Stimulated activated naive CD4-positive, alpha-beta T cell (primary cell): ENCODE results near the gene SV2A.
A peak's percentile ranks its signal among the peaks of the same experiment; 100 is the strongest.
"Not testable (repeated sequence)": the region's sequence is repeated elsewhere in the genome, so short reads cannot be mapped to it uniquely, and the experiment has no call there.

ENCODE experiments used
- DNase-seq, 6 experiments: peaks; one replicate each; lab custom pipeline; 2025; lab: John Stamatoyannopoulos, UW

Gene SV2A

DNA sequence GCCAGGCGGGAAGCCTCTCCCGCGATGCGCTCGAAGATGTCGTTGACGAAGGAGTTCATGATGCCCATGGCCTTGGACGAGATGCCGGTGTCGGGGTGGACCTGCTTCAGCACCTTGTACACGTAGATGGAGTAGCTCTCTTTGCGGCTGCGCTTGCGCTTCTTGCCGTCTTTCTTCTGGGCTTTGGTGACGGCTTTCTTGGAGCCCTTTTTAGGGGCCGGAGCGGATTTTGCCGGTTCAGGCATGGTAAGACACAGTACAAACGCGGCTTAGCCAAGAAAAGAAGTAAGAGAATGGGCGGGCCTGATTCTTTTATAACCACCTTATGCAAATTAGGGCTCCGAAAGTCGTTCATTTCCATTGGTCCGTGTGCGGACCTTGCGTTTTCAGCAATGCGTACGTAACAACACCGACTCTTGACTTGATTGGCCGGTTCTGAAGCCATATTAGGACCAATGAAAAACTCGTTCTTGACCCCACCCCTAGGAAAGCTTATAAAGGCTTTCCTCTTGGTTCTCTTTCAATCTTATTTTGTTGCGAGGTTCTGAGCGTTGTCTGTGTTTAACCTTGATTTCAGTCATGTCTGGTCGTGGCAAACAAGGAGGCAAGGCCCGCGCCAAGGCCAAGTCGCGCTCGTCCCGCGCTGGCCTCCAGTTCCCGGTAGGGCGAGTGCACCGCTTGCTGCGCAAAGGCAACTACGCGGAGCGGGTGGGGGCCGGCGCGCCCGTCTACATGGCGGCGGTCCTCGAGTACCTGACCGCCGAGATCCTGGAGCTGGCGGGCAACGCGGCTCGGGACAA lies 31.0 kb downstream of the SV2A start:
- peak; percentile 76 to 99 (median 92) for DNase-seq

DNA sequence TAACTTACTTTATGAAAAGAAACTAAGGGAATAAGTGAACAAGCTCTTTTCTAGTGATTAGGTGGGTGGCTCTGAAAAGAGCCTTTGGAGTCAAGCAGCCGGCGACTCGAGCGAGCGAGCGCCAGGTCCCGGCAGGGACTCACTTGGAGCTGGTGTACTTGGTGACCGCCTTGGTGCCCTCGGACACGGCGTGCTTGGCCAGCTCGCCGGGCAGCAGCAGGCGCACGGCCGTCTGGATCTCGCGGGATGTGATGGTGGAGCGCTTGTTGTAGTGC lies 31.6 kb downstream of the SV2A start:
- peak in 2 of 6 experiments; percentile 71 to 85 for DNase-seq

DNA sequence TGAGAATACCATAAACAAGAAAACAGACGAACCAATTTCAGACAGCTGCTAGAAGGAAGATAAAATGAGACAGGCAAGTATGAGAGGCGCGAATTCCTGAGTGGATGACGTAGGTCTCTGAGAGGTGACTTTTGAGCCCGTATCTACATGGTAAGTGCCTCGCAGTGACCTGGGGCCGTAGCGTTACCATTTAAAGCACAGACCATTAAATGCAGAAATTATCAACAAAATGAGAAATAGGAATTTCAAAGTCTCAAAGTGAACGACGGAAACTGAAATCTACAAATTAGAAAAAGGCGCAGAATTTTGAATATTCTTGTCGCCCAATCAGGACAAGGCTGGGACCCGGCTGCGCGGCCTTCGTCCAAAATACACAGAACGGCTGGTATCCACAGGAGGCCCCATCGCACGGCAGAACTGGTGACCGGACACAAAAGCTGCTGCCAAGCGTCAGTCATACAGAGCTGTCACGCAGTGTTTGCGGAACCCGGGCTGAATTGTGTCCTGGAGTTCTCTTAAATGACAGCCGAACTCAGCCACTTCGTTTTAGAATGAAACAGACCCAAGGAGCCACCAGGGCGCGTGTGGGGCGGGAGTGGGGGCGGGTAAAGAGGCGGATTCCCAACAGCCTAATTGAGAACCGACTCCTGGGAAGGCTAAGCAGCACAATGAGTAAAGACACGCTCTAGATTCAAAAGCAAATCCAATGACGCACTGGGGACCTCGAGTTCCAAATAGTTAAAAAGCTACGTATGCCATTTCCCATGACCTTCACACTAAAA lies 32.1 kb downstream of the SV2A start:
- DNase-seq = peak; percentile 49 to 83 (median 64)

DNA sequence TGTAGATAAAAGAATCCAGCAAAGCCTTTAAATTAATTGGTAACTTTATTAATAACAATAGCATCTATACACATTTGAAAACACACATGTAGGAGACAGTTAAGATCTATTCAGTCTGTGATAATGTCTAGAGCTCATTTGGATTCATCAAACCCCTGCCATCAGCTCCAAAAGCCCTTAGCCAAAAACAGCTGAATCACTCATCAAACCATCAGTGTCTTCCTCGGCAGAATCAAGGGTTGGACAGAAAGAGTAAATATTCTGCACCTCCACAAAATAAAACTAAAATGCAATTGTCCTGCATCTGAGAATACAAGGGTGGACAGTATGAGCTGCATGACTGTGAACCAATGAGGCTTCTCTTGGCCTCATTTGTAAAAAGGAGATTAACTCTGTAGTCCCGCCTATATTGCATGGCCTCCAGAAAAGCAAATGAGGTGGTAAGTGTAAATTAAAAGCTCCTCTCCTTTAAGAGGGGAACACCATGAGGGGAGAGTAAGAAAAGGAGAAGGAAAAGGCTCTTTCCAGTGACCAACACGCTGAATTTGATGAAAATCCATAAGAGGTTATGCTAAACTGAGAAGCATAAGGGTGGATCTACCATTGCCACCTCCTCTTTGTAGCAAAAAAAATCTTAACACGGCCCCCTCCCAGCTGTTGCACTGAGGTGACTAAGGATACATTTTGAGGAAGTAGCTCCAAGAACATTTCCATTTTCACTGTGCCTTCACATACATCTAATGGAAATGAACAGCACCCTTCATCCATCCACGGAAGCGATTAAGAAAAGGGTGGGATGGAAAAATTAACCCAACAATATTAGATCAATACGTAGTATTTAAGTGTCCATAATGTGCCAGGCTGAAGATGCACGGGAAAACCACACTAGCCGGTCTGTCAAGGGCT lies 33.0 kb downstream of the SV2A start:
- DNase-seq = peak in 1 of 6 experiments; percentile 29

DNA sequence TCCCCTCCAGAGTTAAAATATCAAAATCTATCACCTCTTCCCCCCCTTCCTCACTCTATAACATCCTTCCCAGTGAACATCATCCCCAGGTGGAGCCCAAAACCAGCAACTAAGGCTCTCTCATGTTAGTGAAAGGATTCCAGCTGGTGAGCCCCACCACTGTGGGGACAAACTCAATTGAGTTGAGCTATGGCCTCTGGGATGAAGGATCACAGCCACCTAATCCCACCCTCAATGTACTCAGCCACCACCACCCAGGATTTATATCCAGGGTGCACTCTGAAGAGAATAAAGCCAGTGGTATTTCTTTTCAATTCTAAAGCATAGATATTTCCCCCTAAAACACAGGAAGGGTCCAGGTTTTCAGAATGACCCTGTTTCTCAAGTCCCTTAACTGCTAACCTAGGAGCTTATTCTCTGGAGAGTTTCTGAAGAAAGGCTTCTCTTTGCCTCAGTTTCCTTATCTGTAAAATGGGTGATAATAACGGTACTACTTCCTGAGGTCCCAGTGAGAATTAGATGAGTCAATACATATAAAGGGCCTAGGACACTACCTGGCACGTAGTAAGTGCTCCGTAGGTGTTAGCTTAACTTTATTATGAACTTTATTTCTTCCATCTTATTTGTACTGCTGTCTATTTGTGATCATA lies 33.9 kb downstream of the SV2A start:
- no peak for DNase-seq

DNA sequence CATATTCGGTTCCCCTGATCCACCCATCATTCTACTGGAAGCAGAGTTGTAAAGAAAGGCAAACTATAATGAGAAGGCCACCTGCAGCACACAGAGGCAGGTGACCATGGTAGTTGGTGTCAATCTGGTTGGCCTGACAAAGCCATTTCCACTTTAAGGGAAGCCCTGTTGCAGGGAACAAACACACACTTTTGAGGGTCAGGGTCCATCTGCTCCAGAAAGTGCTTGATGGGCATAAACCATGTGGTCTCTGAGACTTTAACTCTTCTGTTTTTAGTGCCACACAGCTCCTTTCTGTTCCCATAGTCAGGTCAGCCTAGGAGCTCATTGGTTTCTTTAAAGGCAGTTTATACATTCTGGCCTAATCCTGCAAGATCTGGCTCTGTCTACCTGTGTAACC lies 35.8 kb downstream of the SV2A start:
- DNase-seq = no peak

DNA sequence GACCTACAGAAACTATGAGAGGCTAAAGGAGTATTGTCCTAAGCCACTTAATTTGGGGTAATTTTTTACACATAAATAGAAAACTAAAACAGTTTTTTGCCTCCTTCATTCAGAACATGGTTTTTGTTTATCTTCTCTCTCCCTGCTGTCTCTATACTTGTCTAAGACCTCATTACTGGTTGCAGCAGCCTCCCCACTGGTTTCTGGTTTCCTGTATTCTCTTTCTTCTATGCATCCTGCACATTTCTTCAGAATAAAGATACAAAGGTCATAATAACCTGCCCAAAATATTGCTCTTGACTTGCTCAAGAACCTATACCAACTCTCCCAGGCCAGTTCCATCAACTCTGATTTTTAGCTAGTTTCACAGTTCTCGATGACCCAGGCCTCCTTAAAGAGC lies 38.1 kb downstream of the SV2A start:
- peak in 4 of 6 experiments; percentile 9 to 68 (median 61) for DNase-seq

DNA sequence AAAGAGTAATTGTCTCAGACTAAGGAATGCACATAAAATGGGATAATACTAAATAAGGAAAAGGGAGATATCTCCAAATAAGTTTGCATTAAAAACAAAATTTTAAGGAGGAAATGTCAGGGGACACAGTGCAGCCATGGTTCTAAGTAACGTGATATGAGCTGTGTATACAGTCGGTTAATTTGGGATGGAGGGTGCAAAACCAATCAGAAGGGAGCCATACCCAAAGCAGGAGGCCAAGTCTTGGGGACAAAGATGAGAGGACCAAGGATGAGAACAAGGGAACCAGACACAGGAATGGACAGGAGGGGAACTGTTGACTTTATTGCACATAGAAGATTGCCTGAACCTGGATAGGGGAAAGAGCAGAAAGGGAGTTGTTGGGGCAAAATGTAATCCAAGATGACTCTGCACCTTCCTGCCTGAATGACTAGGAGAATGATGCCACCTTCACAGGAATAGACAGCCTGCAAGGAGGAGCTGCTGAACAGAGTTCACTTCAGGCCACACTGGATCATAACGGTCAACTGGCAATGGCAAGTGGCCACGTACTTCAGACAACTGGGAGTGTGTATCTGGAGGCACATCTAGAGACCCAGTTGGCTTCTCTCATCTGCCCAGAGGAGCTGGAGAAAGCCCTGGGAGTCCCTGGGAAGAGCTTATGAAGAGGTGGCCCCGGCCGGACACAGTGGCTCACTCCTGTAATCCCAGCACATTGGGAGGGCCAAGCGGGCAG lies 40.3 kb downstream of the SV2A start:
- no peak for DNase-seq

DNA sequence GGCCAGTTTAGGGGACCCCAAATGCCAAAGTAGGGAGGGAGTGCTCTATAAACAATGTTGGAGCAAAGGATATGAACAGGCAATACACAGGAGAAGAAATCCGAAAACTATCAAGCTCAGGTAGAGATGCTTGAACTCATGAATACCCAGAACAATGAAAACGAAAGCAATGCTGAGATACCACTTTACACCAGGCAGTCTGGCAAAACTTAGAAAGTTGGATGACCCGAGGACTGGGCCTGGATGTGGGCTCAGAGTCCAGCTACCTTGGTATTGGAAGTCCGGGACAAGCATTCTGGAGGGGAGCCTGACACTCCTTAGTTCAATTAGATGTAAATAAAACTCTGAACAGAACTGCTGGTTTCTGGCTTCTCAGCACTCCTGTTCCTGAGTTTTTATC lies 44.6 kb downstream of the SV2A start:
- DNase-seq = not testable (repeated sequence)

DNA sequence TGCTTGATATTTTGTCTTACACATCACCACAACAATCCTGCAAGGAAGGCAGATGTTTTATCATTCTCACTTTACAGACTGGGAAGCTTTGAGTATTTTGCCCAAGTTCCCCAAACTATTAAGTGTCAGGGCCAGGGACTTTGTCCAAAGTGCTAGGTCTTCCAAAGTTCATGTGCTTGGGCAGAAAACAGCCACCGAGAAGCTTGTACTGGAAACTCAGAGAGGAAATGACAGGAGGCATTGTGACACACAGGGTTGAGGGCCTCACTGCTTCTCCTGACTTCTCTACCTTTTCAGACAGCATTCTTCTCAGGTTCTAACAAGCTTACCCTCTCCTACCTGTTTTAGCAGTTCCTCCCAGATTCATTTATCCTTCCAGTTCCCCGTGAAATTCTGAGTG lies 50.8 kb downstream of the SV2A start:
- not testable (repeated sequence) for DNase-seq

DNA sequence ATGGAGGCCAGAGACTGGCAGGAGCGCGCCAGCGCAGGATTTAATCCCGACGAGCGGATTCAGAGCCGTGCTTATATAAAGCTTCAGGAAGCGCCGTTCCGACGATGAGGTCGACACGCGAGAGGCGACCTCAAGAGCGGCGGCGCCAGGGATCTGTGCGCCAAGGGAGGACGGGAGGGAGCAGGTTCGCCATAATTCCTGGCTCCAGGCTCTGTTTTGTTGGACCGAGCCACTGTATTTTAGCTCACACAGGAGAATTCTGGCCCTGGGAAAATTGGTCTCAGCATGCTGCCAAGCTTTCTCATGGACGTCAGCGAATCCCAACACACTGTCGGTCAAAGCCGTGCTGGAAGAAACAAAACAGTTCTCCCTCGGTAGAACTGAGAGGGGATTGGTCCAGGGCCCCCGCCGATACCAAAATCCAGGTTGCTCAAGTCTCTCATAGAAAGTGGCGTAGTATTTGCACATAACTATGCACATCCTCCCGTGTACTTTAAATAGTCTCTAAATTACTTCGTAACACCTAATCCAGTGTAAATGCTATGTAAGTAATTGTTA lies 56.1 kb downstream of the SV2A start:
- DNase-seq = not testable (repeated sequence)

DNA sequence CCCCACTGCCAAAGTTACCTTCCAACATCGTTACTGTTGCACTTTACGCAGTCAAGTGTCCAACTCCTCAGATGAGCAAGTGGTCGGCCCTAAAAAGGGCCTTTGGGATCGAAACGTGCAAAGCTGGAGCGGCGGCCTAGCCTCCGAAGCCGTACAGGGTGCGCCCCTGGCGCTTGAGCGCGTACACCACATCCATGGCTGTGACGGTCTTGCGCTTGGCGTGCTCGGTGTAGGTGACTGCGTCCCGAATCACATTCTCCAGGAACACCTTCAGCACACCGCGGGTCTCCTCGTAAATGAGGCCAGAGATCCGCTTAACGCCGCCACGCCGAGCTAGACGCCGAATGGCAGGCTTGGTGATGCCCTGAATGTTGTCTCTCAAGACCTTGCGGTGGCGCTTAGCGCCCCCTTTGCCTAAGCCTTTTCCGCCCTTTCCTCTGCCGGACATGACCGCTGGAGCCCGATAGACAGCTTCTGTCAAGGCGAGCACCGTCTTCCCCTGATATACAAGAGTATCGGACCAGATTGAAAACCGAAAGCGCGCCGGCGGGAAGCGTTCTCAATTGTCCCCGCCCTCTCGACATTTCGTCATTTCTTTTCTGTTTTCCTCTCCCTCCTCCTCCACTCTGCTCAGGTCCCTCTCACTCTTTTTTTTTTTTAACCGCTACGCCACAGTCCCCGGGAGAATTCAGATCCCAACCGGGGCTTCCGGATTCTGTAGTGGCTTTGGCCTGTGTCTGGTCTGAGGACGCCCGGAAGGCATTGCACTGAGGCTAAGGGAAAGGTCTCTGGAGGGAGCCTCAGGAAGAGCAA lies 56.8 kb downstream of the SV2A start:
- DNase-seq = not testable (repeated sequence)

DNA sequence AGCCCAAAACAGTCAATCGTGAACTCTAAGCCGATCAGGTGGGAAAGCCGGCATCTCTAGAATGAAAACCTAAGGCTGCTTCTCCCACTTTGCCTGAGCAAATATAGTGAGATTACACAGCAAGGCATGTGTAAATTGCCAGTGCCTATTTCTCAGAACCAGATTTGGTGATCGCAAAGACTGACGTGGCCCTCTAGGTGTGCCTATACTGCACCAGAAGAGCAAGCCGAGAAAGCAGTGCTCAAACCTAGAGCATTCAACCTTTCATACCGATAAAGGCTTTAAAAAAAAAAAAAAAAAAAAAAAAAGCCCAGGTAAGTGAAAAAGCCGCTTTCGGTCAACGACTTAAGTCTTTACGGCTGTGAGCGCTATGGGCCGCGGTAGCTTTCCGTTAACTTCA lies 57.4 kb downstream of the SV2A start:
- DNase-seq = not testable (repeated sequence)
